GM12878 (cell line): Measurements from ENCODE around the gene ZNF146. TPM values are rescaled to one million over a fixed set of nuclear protein-coding genes. Genes with fewer than 3 reads are reported as not detected.
A peak's percentile ranks its signal among the peaks of the same experiment; 100 is the strongest.
"Not testable (repeated sequence)": the region's sequence is repeated elsewhere in the genome, so short reads cannot be mapped to it uniquely, and the experiment has no call there.

Source experiments
- ATAC-seq: fragments of 200-7000 bp; cut with Tn5 transposase; 3 replicates; pipeline ENCODE4 v1.9.1; 2020; ENCODE audit warnings: mild to moderate bottlenecking, moderate library complexity
- BruUV-seq: library from RNA; stranded (reverse); fragments of 400-500 nt; replicated peaks from 2 replicates; lab custom pipeline; 2021; lab: Mats Ljungman, UMichigan
- CTCF ChIA-PET: fragments of 300-600 bp; sonication (Branson Sonifier 250); formaldehyde crosslinking; extraction: SDS; loops from one replicate; lab custom pipeline; 2021; ENCODE audit warnings: inconsistent platforms; lab: Yijun Ruan, JAX
- POLR2A ChIA-PET: fragments of 350-600 bp; formaldehyde crosslinking; extraction: SDS; loops from one replicate; lab custom pipeline; 2021; ENCODE audit warnings: inconsistent platforms; lab: Charles Lee
- RAD21 ChIA-PET: fragments of 300-600 bp; sonication (Branson Sonifier 250); formaldehyde crosslinking; loops from one replicate; lab custom pipeline; 2023; ENCODE audit warnings: antibody characterized with exemption; ENCODE audit not compliant: unreplicated experiment; lab: Charles Lee
- SMC1A ChIA-PET: fragments of 300-600 bp; sonication (Branson Sonifier 250); formaldehyde crosslinking; loops from one replicate; lab custom pipeline; 2023; ENCODE audit not compliant: unreplicated experiment, uncharacterized antibody; lab: Charles Lee
- DNase-seq: peaks from one replicate; pipeline ENCODE4 v3.0.0-alpha.2; 2011; ENCODE audit warnings: low read depth, low spot score
- FAIRE-seq: peaks from 3 replicates; lab custom pipeline; 2011; peaks lifted over from hg19 to GRCh38; lab: Jason Lieb, UNC
- H2AFZ ChIP-seq: 2 replicates; pipeline ENCODE4 v1.6.0; 2011; ENCODE audit warnings: low read depth, low read length, control low read depth; ENCODE audit not compliant: control insufficient read depth
- H3K27ac ChIP-seq: 2 replicates; pipeline ENCODE4 v1.5.1; 2011; ENCODE audit warnings: control low read depth; ENCODE audit not compliant: control insufficient read depth, insufficient read depth
- H3K27me3 ChIP-seq, 2 experiments: replicated peaks in 1 of 2; 2 replicates each; pipeline versions ENCODE4 v1.6.0 to v1.6.1; 2011; ENCODE audit warnings: low read length in 1 of 2; ENCODE audit not compliant: control insufficient read depth in 2 of 2, insufficient read depth in 2 of 2
- H3K36me3 ChIP-seq, 2 experiments: 2 replicates each; pipeline ENCODE4 v1.5.1; 2011; ENCODE audit warnings: low read length in 1 of 2; ENCODE audit not compliant: control insufficient read depth in 2 of 2, insufficient read depth in 2 of 2
- H3K4me1 ChIP-seq: 2 replicates; pipeline ENCODE4 v1.6.1; 2011; ENCODE audit warnings: mild to moderate bottlenecking, low read length, moderate library complexity, mixed read lengths; ENCODE audit not compliant: control insufficient read depth, insufficient read depth
- H3K4me2 ChIP-seq: 2 replicates; pipeline ENCODE4 v1.6.0; 2011; ENCODE audit warnings: control low read depth; ENCODE audit not compliant: control insufficient read depth, insufficient read depth
- H3K4me3 ChIP-seq: fragments of 200-600 bp; sonication (generic); 2 replicates; pipeline ENCODE4 v1.5.1; 2016
- H3K79me2 ChIP-seq: 2 replicates; pipeline ENCODE4 v1.6.0; 2011; ENCODE audit warnings: low read length; ENCODE audit not compliant: control insufficient read depth, insufficient read depth
- H3K9ac ChIP-seq: 2 replicates; pipeline ENCODE4 v1.8.0; 2011; ENCODE audit warnings: low read length, control low read depth, mixed read lengths; ENCODE audit not compliant: control insufficient read depth, insufficient read depth
- H3K9me3 ChIP-seq: replicated peaks from 3 replicates; pipeline ENCODE4 v1.5.1; 2011; ENCODE audit warnings: mild to moderate bottlenecking, low read length; ENCODE audit not compliant: control insufficient read depth, insufficient read depth
- H4K20me1 ChIP-seq: 2 replicates; pipeline ENCODE4 v1.6.0; 2011; ENCODE audit not compliant: control insufficient read depth, insufficient read depth
- RUNX3 ChIP-seq: IDR thresholded peaks from 2 replicates; pipeline ENCODE4 v1.6.1; 2012; ENCODE audit warnings: low read length, inconsistent platforms
- SUPT20H ChIP-seq: IDR thresholded peaks from 2 replicates; pipeline ENCODE4 v1.6.1; 2011; ENCODE audit warnings: low read depth, mild to moderate bottlenecking, low read length, moderate library complexity, borderline replicate concordance; ENCODE audit not compliant: control insufficient read depth
- SUZ12 ChIP-seq: fragments of 200-600 bp; sonication (generic); IDR thresholded peaks from one replicate; pipeline ENCODE4 v1.6.1; 2018; ENCODE audit warnings: antibody characterized with exemption, mild to moderate bottlenecking; ENCODE audit not compliant: unreplicated experiment
- ZNF24 ChIP-seq: fragments of 450-650 bp; IDR thresholded peaks from 2 replicates; pipeline ENCODE4 v1.6.1; 2017; ENCODE audit warnings: antibody characterized with exemption, mild to moderate bottlenecking
- WGBS: methylation state at CpG from one replicate; pipeline ENCODE4 v1.1.6; 2016; ENCODE audit warnings: low lambda C conversion rate; ENCODE audit not compliant: insufficient replicate concordance, insufficient coverage; ENCODE audit errors: missing lambda C conversion rate; 5-methylcytosine and 5-hydroxymethylcytosine counted together
- in situ Hi-C: fragments of 300-500 bp; cut with MboI; formaldehyde crosslinking; loops from 9 replicates; pipeline ENCODE4 v1.14.3; 2018; ENCODE audit warnings: mixed read lengths
- intact Hi-C: fragments of 100-400 bp; cut with micrococcal nuclease; formaldehyde crosslinking; loops from one replicate; pipeline ENCODE4 v1.14.2; 2022; ENCODE audit not compliant: unreplicated experiment
- polyA plus RNA-seq, 11 experiments: library from polyadenylated mRNA; depleted of rRNA in 4 of 11; unstranded in 6 of 11; stranded (reverse) in 5 of 11; fragments of >200 nt; fragmentation: Nextera tagmentation in 4 of 11; fragmentation: Illumina TruSeq in 1 of 11; extraction: Ambion mirVana in 4 of 11; extraction: Trizol in 1 of 11; gene quantifications; 1 replicate in 1 of 11; 2 replicates in 10 of 11; pipeline versions ENCODE4 v1.2.1 to v1.2.3, GENCODE V29; 2011 to 2016; ENCODE audit warnings: inconsistent platforms in 2 of 11, missing spikeins in 2 of 11, low read depth in 1 of 11
- total RNA-seq, 4 experiments: library from RNA; depleted of rRNA in 3 of 4; stranded (reverse); fragments of >200 nt in 3 of 4; fragmentation: Illumina TruSeq in 1 of 4; extraction: Trizol in 1 of 4; gene quantifications; 2 replicates each; pipeline versions ENCODE4 v1.2.1 to v1.2.3, GENCODE V29; 2013 to 2021

The ZNF146 gene
- total and polyA plus RNA-seq, 10 of the 15 experiments (the other 5 are each of a cell fraction or from before 2014, with no cell fraction given): 20.0 to 115 (median 71.2) TPM

DNA sequence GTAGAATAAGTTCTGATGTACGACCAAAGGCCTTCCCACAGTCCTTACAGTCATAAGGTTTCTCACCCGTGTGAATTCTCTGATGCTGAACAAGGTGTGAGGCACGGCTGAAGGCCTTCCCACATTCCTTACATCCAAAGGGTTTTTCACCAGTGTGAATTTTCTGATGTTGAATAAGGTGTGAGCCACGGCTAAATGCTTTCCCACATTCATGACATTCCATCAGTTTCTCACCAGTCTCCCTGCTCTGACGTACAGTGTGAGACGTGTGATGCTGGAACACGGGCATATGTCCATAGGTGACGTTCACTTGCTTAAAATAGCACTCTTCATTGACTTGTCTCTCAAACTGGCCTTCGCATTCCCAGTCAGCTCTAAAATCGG lies 31.7 kb upstream of the ZNF146 start:
- Histone ChIP-seq H3K4me2 (no peak overlapping the region), H2AFZ (no peak overlapping the region), H3K36me3 (peaks cover 0 to 3% of the 10 kb centered on the region in 2 experiments; a peak in 1 of 4 replicates), H3K9ac (no peak overlapping the region), H3K4me1 (no peaks in the 10 kb centered on the region), H3K27me3 (no peaks in the 10 kb centered on the region), H3K4me3 (no peak overlapping the region), H4K20me1 (no peaks in the 10 kb centered on the region), H3K79me2 (no peaks in the 10 kb centered on the region), H3K9me3 (no peaks in the 10 kb centered on the region), H3K27ac (no peak overlapping the region)
- TF ChIP-seq RUNX3: no peak
- peak; percentile 4; the same call in 1 of the 2 replicates for TF ChIP-seq ZNF24
- TF ChIP-seq SUPT20H: no peak
- no peak for TF ChIP-seq SUZ12
- DNase-seq: no peak
- WGBS: 89% methylated on average over 10 of the region's 10 CpGs
- in situ Hi-C loops (no loop called here), intact Hi-C loops (no loop called here)
- no peak for ATAC-seq
- RAD21 ChIA-PET: no interaction called here
- POLR2A ChIA-PET: no interaction called here
- no peak for FAIRE-seq
- CTCF ChIA-PET: no interaction called here
- SMC1A ChIA-PET: no interaction called here
- no TSS peak for BruUV-seq

DNA sequence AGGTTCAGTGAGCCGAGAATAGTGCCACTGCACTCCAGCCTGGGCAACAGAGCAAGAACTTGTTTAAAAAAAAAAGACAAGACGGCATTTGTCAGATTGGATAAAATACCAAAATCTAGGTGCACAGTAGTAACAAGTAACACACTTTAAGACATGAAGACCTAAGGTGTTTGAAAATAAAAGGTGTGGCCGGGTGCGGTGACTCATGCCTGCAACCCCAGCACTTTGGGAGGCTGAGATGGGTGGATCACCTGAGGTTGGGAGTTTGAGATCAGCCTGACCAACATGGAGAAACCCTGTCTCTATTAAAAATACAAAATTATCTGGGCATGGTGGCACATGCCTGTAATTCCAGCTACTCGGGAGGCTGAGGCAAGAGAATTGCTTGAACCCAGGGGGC lies 28.2 kb upstream of the ZNF146 start:
- BruUV-seq, H3K36me3 ChIP-seq, H3K27me3 ChIP-seq, intact Hi-C loops, H2AFZ ChIP-seq, in situ Hi-C loops, H3K9me3 ChIP-seq, H3K79me2 ChIP-seq, CTCF ChIA-PET, H3K4me1 ChIP-seq, H4K20me1 ChIP-seq, DNase-seq, H3K4me2 ChIP-seq, RAD21 ChIA-PET, H3K27ac ChIP-seq, ATAC-seq, H3K9ac ChIP-seq, H3K4me3 ChIP-seq, FAIRE-seq: not testable (repeated sequence)
- ChIA-PET POLR2A (interaction anchor here (0.6 kb wide), 2 partner anchors 64 to 133 kb away, joined by 3 to 9 read pairs; no protein-coding TSS in a partner anchor), SMC1A (interaction anchor here (0.6 kb wide), 1 partner anchor 15 kb away, joined by 3 read pairs; no protein-coding TSS in a partner anchor)
- 97% methylated on average over 5 of the region's 5 CpGs for whole genome bisulfite sequencing
